SK-MEL-5 (cell line): Measurements from ENCODE around the gene AARS2. TPM values are rescaled to one million over a fixed set of nuclear protein-coding genes. Genes with fewer than 3 reads are reported as not detected.

Source experiments
- DNase-seq: peaks from one replicate; pipeline ENCODE4 v3.0.0-alpha.2; 2016; ENCODE audit warnings: low read depth, low spot score
- in situ Hi-C: cut with HindIII; loops from 2 replicates; pipeline ENCODE4 v1.10.0; 2016; ENCODE audit warnings: low sequenced_read_pairs, high pct_unique_total_duplicates, low pct_unique_long_range_greater_than_20kb
- total RNA-seq: library from RNA; depleted of rRNA; stranded (reverse); fragments of >200 nt; shearing (Covaris generic); gene quantifications from 2 replicates; pipeline ENCODE4 v1.2.3, GENCODE V29; 2014

Gene AARS2
- total RNA-seq, 1 experiment from 2014 or later: 21.7 TPM

- in situ Hi-C loops: no loop called here
- DNase-seq: no peak
These were observed 42.4 kb downstream of the AARS2 start for GRCh38 chr6:44270526-44271405.

- in situ Hi-C loops: no loop called here
- no peak for DNase-seq
These were observed 43.1 kb downstream of the AARS2 start, which contains the start of gene TMEM151B for GRCh38 chr6:44269921-44270525. Gene TMEM151B (plus strand): TSS chr6:44270450. CDS start chr6:44270743, 293 bp downstream.

- DNase-seq: no peak
- in situ Hi-C loops: no loop called here
These were observed 43.8 kb downstream of the AARS2 start for GRCh38 chr6:44269178-44269920.

GRCh38 chr6:44268095-44268628 is 45.0 kb downstream of the AARS2 start:
- in situ Hi-C loops: no loop called here
- DNase-seq: peak; percentile 61

GRCh38 chr6:44267252-44267651 is 45.9 kb downstream of the AARS2 start:
- no peak for DNase-seq
- in situ Hi-C loops: no loop called here

- in situ Hi-C loops: no loop called here
- no peak for DNase-seq
These were observed 46.8 kb downstream of the AARS2 start for GRCh38 chr6:44266347-44266746.

- DNase-seq: no peak
- in situ Hi-C loops: no loop called here
These were observed 47.4 kb downstream of the AARS2 start for GRCh38 chr6:44265722-44266233.

- peak; percentile 87 for DNase-seq
- in situ Hi-C loops: no loop called here
These were observed 48.0 kb downstream of the AARS2 start, which contains the start of gene NFKBIE for GRCh38 chr6:44265007-44265721. Gene NFKBIE (minus strand): TSS chr6:44265551. CDS start chr6:44265346, 205 bp downstream.

- no peak for DNase-seq
- in situ Hi-C loops: no loop called here
These were observed 48.8 kb downstream of the AARS2 start for GRCh38 chr6:44264154-44265006.

GRCh38 chr6:44263354-44264100 is 49.6 kb downstream of the AARS2 start:
- no peak for DNase-seq
- in situ Hi-C loops: no loop called here

GRCh38 chr6:44262467-44263353 is 50.4 kb downstream of the AARS2 start:
- DNase-seq: no peak
- in situ Hi-C loops: no loop called here

GRCh38 chr6:44261581-44261980 is 51.6 kb downstream of the AARS2 start:
- in situ Hi-C loops: no loop called here
- DNase-seq: no peak

- no peak for DNase-seq
- in situ Hi-C loops: no loop called here
These were observed 52.5 kb downstream of the AARS2 start for GRCh38 chr6:44260451-44261297.

GRCh38 chr6:44260011-44260410 is 53.1 kb downstream of the AARS2 start:
- in situ Hi-C loops: no loop called here
- DNase-seq: no peak
